Stimulated activated CD8-positive, alpha-beta memory T cell treated with anti-CD3 and anti-CD28 coated beads, Interleukin-4, amount 100 ng/mL, for 4 hours (primary cell): ENCODE results near the gene NF2.

ENCODE experiments used
- DNase-seq, 2 donors: peaks; one replicate each; pipeline ENCODE4 v3.0.0-alpha.2; 2020; ENCODE audit warnings: low read depth in 2 of 2, low spot score in 1 of 2

The NF2 gene

DNA sequence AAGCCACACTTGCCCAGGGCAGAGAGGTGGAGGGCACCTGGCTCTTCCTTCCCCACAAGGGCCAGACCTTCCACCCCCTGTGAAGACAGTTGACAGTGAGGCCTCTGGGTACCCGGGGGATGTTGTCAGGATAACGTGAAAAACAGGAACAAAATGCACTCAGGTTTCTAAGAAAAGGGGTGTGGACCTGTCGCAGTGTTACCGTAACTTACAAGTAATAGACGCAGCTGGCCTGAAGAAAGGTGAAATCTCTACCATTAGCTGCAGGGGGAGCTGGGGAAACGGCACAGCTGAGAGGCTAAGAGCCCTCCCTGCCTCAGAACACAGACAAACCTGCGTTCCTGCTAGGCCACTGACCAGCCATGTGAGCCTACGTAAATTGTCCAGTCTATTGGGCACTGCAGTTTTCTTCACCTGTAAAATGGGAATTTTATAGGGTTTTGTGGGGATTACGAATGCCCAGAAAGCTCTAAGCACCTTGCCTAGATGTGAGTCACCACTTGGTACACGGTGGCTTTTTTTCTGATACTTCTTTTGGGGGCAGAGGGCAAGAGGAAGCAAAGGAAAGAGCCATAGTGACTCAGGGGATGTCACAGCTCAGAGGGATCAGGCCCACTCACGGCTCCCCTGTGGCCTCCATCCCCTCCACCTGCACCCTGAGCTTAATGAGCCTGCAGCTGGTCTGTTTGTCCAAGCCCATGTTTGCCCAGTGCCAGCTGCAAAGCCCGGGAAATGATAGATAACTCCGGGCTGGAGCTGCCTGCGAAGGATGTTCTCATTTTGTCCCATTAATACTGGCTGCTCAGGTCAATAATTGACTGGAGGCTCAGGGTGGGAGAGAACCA lies 97.9 kb downstream of the NF2 start:
- no peak for DNase-seq

DNA sequence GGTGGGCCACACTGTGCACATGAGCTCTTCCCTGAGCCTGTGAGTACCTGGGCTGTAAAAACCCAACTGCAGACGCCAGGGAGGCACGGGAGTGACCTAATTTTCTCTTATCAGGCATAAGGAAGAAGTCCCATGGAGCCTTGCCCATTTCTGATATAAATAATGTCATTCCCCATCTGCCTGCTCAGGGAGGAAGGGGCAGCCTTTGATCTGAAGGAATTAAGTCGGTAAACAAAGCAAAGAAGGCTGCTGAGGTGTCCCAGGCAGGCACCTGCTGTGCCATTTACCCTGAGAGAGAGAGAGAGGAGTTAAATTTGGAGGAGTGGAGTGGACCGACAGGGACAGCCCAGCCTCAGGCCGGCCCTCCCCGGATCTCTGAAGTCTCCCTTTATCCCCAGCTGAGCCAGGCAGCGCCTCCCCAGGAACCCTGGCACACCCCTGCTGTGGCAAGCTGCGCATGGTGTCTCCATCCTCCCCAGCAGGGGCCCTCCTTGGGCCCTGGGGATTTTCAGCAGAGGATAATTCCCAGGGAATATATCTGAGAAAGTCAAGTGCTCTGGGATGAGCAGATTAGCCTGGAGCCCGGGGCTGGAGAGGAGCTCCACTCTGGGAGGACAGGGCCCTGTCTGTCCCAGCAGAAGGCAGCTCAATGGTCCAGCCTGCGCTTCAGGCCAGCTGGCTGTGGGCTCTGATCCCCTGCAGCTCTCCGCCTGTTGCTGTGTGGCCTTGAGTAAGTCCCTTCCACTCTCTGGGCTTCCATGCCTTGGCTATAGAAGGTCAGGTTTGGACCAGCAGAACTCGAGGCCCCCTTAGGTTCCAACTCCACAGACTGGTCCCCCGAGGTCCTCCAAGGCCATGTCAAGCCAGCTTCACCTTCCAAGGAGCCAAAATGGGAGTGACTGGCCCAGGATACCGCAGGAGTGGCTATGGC lies 98.8 kb downstream of the NF2 start:
- no peak for DNase-seq

DNA sequence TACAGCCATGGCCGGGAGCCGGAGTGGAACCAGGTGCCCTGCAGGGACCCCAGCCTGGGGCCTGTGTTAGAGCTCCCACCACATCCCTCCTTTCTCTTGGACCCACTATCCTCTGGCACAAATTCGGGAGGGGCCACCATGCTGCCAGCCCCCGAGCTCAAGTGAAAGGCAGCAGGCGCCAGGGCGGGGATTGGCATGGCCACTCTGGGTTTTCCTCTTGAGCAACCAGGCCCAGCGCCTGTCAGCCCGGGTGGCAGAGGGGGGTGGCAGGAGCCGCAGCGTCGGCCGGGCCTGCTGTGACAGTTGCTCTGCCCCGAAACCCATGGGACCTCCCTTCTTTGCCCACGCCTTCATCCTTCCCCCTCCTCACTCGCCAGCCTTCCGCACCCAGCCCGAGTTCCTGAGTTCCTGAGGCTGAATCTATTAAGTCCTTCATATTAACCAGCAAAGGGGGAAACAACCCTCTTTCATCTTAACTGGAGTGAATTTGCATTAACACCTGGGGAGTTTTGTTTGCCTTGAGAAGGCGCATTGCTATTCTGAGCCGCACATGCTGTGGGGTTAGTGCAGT lies 99.6 kb downstream of the NF2 start:
- DNase-seq, result no peak

DNA sequence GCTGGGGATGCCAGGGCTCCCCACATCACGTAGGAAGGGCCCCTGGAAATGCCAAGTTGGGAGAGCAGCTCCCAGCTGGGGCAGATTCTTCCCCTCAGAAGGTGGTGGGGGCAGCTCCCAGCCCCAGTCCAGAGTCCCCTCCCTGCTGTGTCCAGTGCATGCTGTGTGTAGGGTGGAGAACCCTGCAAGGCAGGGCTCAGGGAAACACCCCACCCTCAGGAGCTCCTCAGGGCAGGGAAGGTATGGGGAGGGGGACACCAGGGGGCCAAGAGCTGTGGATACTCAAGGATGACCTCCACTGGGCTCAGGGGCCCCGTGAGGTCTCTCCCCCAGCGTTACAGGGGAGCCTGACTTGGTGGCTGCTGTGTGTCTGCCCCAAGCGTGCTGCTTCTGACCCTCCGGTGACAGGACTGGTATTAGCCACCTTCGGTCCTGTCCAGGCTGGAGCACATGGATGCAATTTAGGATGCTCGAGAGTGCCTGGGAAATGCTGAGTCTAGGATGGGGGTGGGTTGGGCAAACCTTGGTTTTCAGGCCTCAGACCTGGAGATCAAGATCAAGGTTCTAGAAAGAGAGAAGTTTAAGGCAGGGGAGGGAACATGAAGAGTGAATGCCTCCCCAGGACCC lies 100.2 kb downstream of the NF2 start:
- no peak for DNase-seq

DNA sequence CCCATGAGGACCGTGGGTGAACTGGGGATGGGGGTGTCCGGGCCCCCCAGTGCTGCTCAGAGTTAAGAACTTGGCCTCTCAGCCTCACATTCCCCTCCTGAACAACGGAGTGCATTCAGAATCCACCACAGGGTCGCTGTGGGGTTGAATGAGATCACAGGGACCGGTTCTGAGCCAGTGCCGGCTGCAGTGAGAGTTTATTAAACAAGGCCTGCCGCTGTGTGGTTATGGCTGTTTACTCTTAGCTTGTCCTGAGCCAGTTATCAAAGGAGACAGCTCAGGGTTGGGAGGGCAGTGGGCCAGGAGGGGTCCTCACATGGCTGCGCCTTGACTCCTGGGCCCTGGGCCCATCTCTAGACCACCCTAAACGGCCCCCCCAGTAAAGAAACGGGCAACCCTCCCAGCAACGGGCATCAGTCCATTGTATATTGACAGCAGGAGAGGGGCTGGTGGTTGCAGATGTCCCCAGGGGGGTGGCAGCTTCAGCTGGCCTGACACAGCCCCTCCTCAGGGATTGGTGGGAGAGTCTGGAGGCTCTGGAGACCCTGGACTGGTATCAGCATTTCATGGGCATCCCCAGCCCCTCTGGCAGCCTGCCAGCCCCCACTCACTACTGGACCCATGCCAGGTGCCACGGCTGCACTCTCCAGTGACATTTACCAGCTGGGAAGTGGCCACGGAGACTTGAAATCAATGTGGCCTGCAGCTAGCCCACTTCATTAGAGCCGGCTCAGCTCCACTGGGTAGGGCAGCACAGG lies 101.3 kb downstream of the NF2 start:
- DNase-seq, result no peak

DNA sequence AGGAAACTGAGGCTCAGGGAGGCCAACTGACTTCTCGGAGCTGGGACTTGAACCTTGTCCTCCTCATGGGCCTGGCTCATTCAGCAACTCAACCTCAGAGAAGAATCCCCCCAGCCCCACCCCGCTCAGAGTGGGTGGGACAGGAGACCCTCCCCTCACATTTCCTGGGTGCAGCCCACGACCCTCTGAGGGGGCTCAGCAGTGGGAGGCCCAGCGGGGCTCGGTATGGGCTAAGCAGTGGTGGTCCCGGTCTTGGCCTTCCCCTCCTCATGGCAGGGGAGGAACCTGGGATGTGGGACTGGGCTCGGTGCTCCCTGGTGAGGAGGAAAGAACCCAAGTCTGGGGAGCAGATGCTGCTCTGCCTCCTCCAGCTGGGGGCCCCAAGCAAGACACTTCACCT lies 102.2 kb downstream of the NF2 start:
- no peak for DNase-seq

DNA sequence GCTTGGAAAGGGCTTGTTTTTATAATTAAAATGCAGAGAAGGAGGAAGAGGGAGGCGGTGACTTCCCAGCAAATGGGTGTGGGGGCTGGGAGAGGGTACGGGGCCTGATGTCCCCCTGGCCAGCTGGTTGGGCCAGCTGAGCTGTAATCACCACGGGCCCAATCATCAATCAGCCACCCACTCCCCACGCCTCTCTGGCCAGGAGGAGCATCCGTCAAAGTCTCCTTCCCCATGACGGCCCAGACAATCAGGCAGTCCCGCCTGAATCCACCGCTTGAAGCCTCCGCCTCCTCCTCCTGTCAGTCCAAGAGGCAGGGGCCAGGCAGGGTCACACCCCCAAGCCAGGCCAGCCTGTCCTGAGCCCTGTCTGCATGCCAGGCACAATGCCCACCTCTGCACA lies 103.1 kb downstream of the NF2 start:
- DNase-seq, result no peak

DNA sequence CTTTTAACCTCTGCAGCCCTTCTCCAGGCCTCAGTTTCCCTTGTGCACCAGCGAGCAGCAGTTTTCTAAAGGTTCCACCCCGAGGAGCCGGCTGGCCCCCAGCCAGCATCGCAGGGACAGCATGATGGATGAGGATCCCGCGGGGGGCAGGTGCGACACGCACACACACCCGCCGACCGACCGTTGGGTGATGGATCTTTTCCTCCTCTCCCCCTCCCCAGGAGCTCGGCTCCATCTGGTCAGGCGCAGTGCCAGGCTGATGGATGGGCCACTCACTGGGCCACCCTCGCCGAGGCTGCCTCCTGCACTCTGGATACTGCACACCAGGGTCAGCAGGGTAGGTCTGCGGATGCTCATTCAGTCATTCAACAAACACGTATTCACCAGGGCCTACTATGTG lies 103.6 kb downstream of the NF2 start:
- DNase-seq, result no peak

DNA sequence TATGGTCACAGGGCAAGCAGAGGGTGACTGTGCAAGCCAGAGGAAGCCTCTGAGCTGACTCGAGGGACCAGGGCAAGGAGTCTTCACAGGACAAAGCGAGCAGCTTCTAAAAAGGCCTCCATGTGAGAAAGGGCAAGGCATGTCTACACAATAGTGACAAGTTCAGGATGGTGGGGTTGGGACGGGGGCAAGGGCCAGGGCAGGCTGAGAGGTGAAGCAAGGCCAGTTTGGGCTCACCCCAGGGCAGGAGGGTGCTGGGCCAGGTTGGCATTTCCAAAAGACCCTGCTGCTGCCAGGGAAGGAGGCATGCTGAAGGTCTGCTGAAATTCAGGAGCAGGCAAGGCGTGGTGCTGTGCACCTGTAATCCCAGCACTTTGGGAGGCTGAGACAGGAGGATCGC lies 104.0 kb downstream of the NF2 start:
- DNase-seq, result no peak

DNA sequence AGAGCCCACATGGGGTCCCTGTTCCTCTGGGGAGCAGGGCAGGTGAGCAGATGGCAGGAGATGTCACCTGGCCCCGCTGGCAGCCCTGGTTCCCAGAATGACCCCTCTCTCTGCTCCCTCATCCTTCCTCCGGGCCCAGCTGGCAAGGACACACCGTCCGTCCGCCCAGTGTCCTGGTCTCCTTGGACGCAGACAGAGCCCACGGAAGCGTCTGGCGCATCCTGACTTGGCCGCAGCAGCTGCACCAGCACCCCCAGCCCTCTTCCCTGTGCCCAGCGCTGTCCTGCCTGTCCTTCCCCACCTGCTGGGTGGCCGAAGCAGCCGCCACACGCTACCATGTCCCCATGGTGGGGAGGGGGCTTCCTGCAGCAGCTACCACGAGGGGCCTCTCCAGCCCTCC lies 106.8 kb downstream of the NF2 start:
- no peak for DNase-seq

DNA sequence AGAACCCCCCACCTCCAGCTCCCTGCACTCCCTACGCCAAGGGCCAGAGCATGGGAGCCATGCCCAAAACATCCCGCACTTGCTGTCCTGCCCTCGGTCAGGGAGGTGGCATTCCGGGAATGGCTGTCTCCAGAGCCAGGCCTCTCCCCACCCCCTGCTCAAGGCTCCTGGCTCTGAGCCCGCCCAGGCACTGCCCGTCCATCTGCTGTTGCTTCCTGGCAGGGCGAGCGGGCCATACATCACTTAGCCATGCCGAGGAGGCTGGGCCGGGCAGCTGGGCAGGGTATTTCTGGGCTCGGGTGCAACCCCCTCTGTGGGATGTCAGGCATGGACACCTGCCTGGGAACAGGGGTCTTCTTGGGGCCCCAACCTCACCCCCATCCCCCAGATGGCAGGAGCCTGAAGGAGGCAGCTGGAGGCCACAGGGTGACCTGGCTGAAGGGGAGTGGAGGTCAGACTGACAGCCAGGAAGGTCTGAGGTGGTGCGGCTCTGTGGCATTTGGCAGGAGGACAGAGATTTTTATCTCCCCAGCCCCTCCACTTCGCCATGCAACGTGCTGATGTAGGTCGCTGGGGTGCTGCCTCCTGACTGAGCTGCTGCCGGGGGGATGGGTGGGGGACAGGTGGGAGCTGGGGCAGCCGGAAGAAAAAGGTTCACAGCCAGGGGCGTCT lies 107.6 kb downstream of the NF2 start:
- DNase-seq, result no peak

DNA sequence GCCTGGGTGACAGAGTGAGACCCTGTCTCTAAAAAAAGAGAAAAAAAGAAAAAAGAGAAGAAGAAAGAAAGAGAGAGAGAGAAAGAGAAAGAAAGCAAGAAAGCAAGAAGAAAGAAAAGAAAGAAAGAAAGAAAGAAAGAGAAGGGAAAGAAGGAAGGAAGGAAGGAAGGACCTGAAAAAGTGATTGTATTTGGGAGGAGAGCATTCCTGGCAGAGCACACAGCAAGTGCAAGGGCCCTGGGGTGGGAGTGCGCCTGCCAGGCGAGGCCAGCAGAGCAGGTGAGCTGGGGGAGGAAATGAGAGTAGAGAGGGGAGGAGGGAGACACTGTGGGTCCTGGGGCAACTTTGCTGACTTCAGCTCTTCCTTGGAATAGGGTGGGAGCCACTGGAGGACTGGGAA lies 108.7 kb downstream of the NF2 start:
- no peak for DNase-seq

DNA sequence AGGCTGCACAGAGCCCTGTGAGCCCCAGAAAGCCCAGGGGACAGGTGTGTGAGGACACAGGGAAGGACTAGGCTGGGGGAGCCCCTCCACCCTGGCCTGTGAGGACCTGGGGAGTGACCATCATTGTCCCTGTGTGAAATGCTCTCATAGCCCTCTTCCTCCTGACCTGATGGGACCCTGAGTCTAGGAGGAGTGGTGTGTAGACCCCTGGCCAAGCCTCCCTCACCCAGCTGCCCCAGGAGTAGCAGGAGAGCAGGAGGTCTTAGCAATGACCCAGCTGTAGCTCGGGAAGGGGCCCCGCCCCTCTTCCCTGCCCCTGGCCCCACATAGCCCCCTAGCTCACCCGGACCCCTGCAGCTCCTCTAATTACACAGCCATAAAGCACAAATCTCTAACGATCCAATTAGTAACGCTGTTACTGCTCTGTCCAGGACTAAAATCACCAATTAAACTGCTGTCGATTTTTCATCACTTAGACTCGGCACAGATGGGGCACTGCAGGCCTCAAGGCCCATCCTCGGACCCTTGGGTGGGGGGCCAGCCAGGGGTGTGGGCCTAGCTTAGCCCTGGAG lies 109.8 kb downstream of the NF2 start:
- DNase-seq, result no peak

DNA sequence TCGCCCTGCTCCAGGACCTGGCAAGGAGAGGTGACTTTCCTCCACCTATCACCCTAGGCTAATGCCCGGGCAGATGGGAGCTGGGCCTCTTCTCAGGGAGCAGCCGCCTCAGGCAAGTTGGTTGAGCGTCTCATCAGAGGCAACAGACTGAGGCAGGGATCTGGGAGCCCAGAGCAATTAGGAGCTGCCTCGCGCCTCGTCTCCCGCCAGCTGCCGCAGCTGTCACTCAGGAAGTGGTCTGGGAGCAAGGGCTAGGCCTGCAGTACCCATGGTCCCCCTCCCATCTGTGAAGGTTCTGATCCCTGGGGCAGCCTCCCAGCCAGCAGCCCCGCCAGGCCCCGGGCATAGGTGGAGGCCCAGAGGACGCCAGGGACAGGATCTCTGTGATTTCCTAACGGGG lies 111.8 kb downstream of the NF2 start:
- DNase-seq, result no peak

DNA sequence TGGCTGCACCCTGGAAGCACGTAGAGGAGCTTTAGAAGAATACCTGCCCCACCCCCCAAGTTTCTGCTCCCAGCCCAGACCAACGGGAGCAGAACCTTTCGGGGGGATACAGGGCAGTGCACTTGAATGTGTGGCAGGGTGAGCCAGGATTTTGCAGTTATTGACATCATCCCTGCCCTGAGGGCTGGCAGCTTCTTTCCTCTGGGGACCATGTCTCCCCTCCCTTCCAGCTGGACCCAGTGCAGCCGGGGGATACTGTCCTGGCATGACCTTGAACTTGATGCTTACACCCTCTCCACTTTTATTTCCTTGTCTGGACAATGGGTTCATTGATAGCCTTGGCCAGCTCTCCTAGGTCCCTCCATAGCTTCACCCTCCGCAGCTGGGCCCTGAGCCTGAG lies 112.3 kb downstream of the NF2 start:
- no peak for DNase-seq

DNA sequence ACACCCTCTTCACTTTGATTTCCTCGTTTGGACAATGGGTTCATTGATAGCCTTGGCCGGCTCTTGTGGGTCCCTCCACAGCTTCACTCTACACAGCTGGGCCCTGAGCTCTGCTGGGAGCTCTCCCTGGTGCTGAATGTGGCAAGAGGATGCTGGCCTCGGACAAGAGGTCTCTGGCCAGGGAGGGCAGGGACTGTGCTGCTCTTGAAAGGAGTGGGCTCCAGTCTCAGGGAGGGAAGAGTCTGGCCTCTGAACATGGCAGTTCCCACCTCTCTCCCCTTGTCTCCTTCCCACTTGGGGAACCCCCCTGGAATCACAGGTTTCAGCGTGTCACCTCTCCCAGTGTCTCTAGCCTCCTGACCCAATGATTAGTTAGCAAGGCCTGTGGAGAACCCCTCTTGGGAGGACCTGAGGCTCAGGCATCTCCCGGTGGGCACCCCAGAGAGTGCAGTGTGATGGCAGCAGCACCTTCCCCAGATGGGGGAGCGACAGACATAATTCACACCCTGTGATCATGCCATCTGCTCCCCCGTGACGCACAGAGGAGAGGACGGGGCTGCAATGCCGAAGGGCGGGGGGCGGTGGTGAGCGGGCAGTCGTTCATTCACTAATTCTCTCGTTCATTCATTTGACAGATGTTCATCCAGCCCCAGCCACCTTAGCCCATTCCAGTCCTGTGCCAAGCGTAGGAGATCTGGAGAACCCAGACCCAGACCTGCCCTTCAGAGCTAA lies 113.5 kb downstream of the NF2 start:
- no peak for DNase-seq

DNA sequence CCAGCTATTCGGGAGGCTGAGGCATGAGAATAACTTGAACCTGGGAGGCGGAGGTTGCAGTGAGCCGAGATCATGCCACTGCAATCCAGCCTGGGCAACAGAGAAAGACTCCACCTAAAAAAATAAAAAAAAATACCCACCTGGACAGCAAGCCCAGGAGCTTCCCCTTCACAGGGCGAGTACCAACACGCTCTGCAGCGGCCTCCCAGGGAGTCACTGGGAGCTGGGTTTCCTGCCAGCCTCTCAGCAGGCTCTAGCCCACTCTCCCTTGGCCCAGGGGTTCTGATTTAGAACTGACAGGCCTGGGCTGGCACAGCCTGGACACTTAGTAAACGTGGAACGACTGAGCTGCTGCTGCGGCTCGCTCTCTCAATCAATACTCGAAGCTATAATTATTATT lies 114.4 kb downstream of the NF2 start:
- no peak for DNase-seq

DNA sequence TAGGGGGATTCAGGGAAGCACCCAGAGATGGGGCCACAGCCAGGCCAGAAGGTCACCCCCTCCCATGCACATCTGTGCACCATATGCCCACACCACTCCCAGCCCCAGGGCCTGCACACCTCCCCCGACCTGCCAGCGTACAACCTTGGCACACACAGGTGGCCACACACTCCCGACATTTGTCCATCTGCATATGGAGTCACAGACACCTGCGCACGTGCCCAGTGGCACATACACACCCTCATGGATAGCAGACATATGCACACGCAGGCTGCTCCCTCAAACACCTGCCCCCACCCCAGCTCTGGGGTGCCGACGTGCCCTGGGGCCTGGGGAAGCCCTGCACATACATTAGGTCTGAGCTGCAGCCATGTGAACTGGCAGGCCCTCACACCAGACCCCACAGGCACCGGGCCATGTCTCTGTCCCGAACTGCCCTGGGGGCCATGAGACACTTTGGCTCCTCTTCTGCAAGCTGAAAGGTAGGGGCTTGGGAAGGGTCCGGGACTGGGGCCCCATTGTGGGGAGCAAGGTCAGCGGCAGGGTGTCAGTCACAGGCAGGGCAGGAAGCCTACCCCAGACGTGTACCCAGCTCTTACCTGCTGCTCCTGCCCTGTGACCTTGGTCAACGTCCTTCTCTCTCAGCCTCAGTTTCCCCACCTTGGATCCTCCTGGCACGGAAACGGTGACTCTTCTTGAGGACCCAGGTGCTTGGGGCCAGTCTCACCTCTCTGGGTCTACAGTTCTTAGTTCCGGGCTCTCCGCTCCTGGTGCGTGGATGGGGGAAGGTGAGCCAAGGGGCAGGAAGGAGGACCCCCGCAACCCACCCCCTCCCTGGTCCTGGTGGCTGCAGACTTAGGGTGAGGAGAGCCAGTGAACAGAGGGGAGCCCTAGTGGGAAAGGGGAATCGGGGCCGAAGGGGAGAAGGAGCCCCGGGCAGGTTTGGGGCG lies 115.8 kb downstream of the NF2 start:
- no peak for DNase-seq
